ENCODE results near the gene AP3B1. TPM values are rescaled to one million over a fixed set of nuclear protein-coding genes. Genes with fewer than 3 reads are reported as not detected.

AP3B1 gene
- total RNA-seq, 1 experiment from 2014 or later = 45.3 TPM

DNA sequence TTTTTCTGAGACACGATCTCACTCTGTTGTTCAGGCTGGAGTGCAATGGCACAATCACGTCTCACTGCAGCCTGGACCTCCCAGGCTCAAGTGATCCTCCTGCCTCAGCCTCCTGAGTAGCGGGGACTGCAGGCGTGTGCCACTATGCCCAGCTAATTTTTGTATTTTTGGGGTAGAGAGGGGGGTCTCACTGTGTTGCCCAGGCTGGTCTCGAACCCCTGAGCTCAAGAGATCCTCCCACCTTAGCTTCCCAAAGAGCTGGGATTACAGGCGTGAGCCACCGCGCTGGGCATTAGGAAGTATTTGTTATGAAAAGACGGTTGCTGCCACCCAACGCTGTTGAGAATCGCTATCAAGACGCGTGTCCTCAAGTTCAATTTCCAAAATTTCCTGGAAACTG, 337.4 kb downstream of the AP3B1 start:
- intact Hi-C loops (cut with micrococcal nuclease; ENCODE audit: unreplicated experiment) = loop anchor here (10.0 kb wide), 1 partner anchor 322 kb away; the partner anchor contains the start of gene OTP
- ChIA-PET CTCF (no interaction called here), POLR2A (ENCODE audit: low non-redundant PET) (no interaction called here)
- Histone ChIP-seq H3K36me3 (ENCODE audit: insufficient read depth, low read length, poor library complexity, severe bottlenecking) (no peaks in the 10 kb centered on the region), H3K4me1 (ENCODE audit: insufficient read depth, low read length, poor library complexity, severe bottlenecking) (peaks cover 12% of the 10 kb centered on the region), H3K4me3 (ENCODE audit: low read depth, low read length, poor library complexity, severe bottlenecking) (no peak overlapping the region), H3K9me3 (ENCODE audit: low read depth, low read length, poor library complexity, severe bottlenecking) (peaks cover 6% of the 10 kb centered on the region), H3K27ac (ENCODE audit: low read depth, low read length, poor library complexity, severe bottlenecking) (no peak overlapping the region), H3K27me3 (replicated peaks; ENCODE audit: insufficient read depth, low read depth, low read length, poor library complexity) (peaks cover 99% of the 10 kb centered on the region)
- BruUV-seq (replicated peaks) = no TSS peak
- no peak for DNase-seq (ENCODE audit: low spot score)
- TF ChIP-seq, protein P1, sequence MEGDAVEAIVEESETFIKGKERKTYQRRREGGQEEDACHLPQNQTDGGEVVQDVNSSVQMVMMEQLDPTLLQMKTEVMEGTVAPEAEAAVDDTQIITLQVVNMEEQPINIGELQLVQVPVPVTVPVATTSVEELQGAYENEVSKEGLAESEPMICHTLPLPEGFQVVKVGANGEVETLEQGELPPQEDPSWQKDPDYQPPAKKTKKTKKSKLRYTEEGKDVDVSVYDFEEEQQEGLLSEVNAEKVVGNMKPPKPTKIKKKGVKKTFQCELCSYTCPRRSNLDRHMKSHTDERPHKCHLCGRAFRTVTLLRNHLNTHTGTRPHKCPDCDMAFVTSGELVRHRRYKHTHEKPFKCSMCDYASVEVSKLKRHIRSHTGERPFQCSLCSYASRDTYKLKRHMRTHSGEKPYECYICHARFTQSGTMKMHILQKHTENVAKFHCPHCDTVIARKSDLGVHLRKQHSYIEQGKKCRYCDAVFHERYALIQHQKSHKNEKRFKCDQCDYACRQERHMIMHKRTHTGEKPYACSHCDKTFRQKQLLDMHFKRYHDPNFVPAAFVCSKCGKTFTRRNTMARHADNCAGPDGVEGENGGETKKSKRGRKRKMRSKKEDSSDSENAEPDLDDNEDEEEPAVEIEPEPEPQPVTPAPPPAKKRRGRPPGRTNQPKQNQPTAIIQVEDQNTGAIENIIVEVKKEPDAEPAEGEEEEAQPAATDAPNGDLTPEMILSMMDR (conservative IDR thresholded peaks at IDR 0.05; ENCODE audit: low read depth, low read length) = no peak
- TF ChIP-seq EZH2 (IDR thresholded peaks at IDR 0.05; ENCODE audit: borderline replicate concordance, low read depth, low read length, poor library complexity, severe bottlenecking) = no peak

DNA sequence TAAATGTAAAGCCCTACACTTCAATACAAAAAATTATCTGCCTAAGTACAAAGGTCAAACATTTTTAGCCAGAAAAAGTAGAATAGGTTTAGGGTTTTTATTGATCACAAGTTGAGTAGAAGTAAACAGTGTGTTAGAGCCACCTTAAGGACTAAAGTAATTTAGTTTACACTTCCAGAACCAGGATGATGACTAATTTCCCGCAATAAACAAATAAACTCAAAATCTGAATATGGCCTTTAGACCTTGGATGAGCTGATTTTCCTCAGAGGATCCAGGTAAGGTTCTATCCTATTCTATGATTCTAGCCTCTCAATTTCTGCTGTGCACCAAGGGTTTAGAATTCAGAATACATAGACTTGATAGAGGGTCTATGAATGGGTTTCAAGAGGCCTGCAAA, 338.9 kb downstream of the AP3B1 start:
- intact Hi-C loops (cut with micrococcal nuclease; ENCODE audit: unreplicated experiment) = loop anchor here (10.0 kb wide), 1 partner anchor 321 kb away; the partner anchor contains the start of gene OTP
- peaks cover 12% of the 10 kb centered on the region for H3K4me1 ChIP-seq (ENCODE audit: insufficient read depth, low read length, poor library complexity, severe bottlenecking)
- H3K36me3 ChIP-seq (ENCODE audit: insufficient read depth, low read length, poor library complexity, severe bottlenecking) = no peaks in the 10 kb centered on the region
- POLR2A ChIA-PET (ENCODE audit: low non-redundant PET) = no interaction called here
- no peak overlapping the region for H3K27ac ChIP-seq (ENCODE audit: low read depth, low read length, poor library complexity, severe bottlenecking)
- H3K27me3 ChIP-seq (replicated peaks; ENCODE audit: insufficient read depth, low read depth, low read length, poor library complexity) = peaks cover 99% of the 10 kb centered on the region
- no TSS peak for BruUV-seq (replicated peaks)
- no peak for DNase-seq (ENCODE audit: low spot score)
- TF ChIP-seq EZH2 (IDR thresholded peaks at IDR 0.05; ENCODE audit: borderline replicate concordance, low read depth, low read length, poor library complexity, severe bottlenecking) = no peak
- H3K9me3 ChIP-seq (ENCODE audit: low read depth, low read length, poor library complexity, severe bottlenecking) = peaks cover 6% of the 10 kb centered on the region
- H3K4me3 ChIP-seq (ENCODE audit: low read depth, low read length, poor library complexity, severe bottlenecking) = no peak overlapping the region
- CTCF ChIA-PET = no interaction called here

DNA sequence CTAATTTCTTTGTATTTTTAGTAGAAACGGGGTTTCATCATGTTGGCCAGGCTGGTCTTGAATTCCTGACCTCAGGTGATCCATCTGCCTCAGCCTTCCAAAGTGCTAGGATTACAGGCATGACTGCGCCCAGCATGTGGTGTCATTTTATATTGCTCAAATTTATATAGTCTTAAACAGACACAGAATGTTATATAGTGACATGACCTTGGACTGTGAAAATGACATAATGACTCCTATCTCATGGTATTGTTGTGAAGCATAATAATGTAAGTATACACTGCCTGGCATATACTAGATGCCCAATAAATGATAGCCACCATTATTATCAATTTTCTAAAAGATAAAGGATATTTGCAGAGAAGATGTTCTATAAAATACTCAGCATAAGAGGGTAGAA, 341.1 kb downstream of the AP3B1 start:
- Histone ChIP-seq H3K27me3 (replicated peaks; ENCODE audit: insufficient read depth, low read depth, low read length, poor library complexity) (peaks cover 99% of the 10 kb centered on the region), H3K9me3 (ENCODE audit: low read depth, low read length, poor library complexity, severe bottlenecking) (peaks cover 6% of the 10 kb centered on the region), H3K4me1 (ENCODE audit: insufficient read depth, low read length, poor library complexity, severe bottlenecking) (peaks cover 10% of the 10 kb centered on the region), H3K27ac (ENCODE audit: low read depth, low read length, poor library complexity, severe bottlenecking) (no peak overlapping the region), H3K36me3 (ENCODE audit: insufficient read depth, low read length, poor library complexity, severe bottlenecking) (no peaks in the 10 kb centered on the region), H3K4me3 (ENCODE audit: low read depth, low read length, poor library complexity, severe bottlenecking) (no peak overlapping the region)
- TF ChIP-seq, protein P1 (conservative IDR thresholded peaks at IDR 0.05; ENCODE audit: low read depth, low read length) = no peak
- no peak for TF ChIP-seq EZH2 (IDR thresholded peaks at IDR 0.05; ENCODE audit: borderline replicate concordance, low read depth, low read length, poor library complexity, severe bottlenecking)
- BruUV-seq (replicated peaks) = no TSS peak
- ChIA-PET POLR2A (ENCODE audit: low non-redundant PET) (no interaction called here), CTCF (no interaction called here)
- intact Hi-C loops (cut with micrococcal nuclease; ENCODE audit: unreplicated experiment) = loop anchor here (10.0 kb wide), 1 partner anchor 319 kb away; the partner anchor contains the start of gene OTP
- DNase-seq (ENCODE audit: low spot score) = no peak

DNA sequence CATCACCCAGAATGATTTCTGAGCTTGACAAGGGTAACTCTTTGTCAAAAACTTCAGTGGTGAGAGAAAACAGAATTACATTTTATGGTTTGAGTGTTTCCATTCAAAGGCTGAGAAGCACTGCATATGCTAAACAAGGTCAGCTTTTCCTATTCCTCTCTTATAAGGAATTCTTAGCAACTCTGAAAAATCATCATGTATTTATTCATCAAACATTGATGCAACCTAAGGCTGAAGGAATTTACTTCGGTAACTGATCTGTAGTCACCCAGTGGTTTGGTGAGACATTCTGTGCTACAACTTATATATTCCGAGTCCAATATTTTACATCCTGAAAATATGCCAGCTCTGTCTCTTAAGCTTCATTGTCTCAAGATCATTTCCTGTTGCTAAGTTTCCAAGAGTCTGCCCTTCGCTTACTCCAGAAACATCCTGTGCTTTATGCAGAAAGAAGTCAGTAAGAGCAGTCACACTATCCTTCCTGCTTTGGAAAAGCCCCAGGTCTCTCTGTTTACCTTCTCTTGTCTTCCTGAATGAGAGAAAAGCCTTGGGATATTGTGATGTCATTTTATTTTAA, 341.8 kb downstream of the AP3B1 start:
- intact Hi-C loops (cut with micrococcal nuclease; ENCODE audit: unreplicated experiment) = loop anchor here (10.0 kb wide), 1 partner anchor 318 kb away; the partner anchor contains the start of gene OTP
- H3K4me3 ChIP-seq (ENCODE audit: low read depth, low read length, poor library complexity, severe bottlenecking) = no peak overlapping the region
- H3K36me3 ChIP-seq (ENCODE audit: insufficient read depth, low read length, poor library complexity, severe bottlenecking) = no peaks in the 10 kb centered on the region
- TF ChIP-seq, protein P1 (conservative IDR thresholded peaks at IDR 0.05; ENCODE audit: low read depth, low read length) = no peak
- TF ChIP-seq EZH2 (IDR thresholded peaks at IDR 0.05; ENCODE audit: borderline replicate concordance, low read depth, low read length, poor library complexity, severe bottlenecking) = no peak
- peaks cover 98% of the 10 kb centered on the region for H3K27me3 ChIP-seq (replicated peaks; ENCODE audit: insufficient read depth, low read depth, low read length, poor library complexity)
- H3K4me1 ChIP-seq (ENCODE audit: insufficient read depth, low read length, poor library complexity, severe bottlenecking) = peaks cover 3% of the 10 kb centered on the region
- no peak overlapping the region for H3K27ac ChIP-seq (ENCODE audit: low read depth, low read length, poor library complexity, severe bottlenecking)
- peaks cover 6% of the 10 kb centered on the region for H3K9me3 ChIP-seq (ENCODE audit: low read depth, low read length, poor library complexity, severe bottlenecking)
- ChIA-PET CTCF (interaction anchor here (0.6 kb wide), 1 partner anchor 1181 kb away, joined by 3 read pairs; no protein-coding TSS in a partner anchor), POLR2A (ENCODE audit: low non-redundant PET) (no interaction called here)
- no peak for DNase-seq (ENCODE audit: low spot score)
- no TSS peak for BruUV-seq (replicated peaks)
